Activated CD8-positive, alpha-beta T cell treated with anti-CD3 and anti-CD28 coated beads, Interleukin-2, amount 10 ng/mL, durations not matched to agents 7 days and 5 days (primary cell): Measurements from ENCODE around the gene TUBB2A. TPM values are rescaled to one million over a fixed set of nuclear protein-coding genes. Genes with fewer than 3 reads are reported as not detected.
"Not testable (repeated sequence)": the region's sequence is repeated elsewhere in the genome, so short reads cannot be mapped to it uniquely, and the experiment has no call there.

Source experiments
- ATAC-seq: fragments of 150-1000 bp; cut with Tn5 transposase; one replicate; pipeline ENCODE4 v1.10.0; 2021; ENCODE audit warnings: moderate library complexity
- CTCF ChIA-PET: fragments of 350-600 bp; sonication (Branson Sonifier 250); formaldehyde crosslinking; loops from one replicate; lab custom pipeline; 2021; ENCODE audit warnings: antibody characterized with exemption; lab: Charles Lee
- POLR2A ChIA-PET: fragments of 350-600 bp; sonication (Branson Sonifier 250); formaldehyde crosslinking; loops from one replicate; lab custom pipeline; 2021; ENCODE audit warnings: antibody characterized with exemption; lab: Charles Lee
- DNase-seq: peaks from one replicate; pipeline ENCODE4 v3.0.0-alpha.2; 2020
- H3K27ac Mint-ChIP-seq: one replicate; pipeline ENCODE4 v1.8.0; 2021; ENCODE audit warnings: mild to moderate bottlenecking, mixed read lengths
- H3K27me3 Mint-ChIP-seq: one replicate; pipeline ENCODE4 v1.8.0; 2021; ENCODE audit warnings: low read depth, mixed read lengths
- H3K36me3 Mint-ChIP-seq: one replicate; pipeline ENCODE4 v1.8.0; 2021; ENCODE audit warnings: low read depth, mixed read lengths
- H3K4me1 Mint-ChIP-seq: one replicate; pipeline ENCODE4 v1.8.0; 2021; ENCODE audit warnings: low read depth, mixed read lengths
- H3K4me3 Mint-ChIP-seq: one replicate; pipeline ENCODE4 v1.8.0; 2021; ENCODE audit warnings: mild to moderate bottlenecking, mixed read lengths
- H3K9me3 Mint-ChIP-seq: one replicate; pipeline ENCODE4 v1.8.0; 2022; ENCODE audit warnings: mixed read lengths; ENCODE audit not compliant: insufficient read depth
- total RNA-seq, 2 experiments: library from RNA; stranded (reverse); gene quantifications; one replicate each; pipeline ENCODE4 v1.2.3, GENCODE V29; 2021

TUBB2A gene
- total RNA-seq, 2 experiments from 2014 or later = 2.7 to 3.5 TPM

GRCh38 chr6:3163248-3163594 lies 5.9 kb upstream of the TUBB2A start:
- Mint-ChIP-seq H3K36me3 (no peaks in the 10 kb centered on the region), H3K27ac (peak overlapping the region; percentile 70), H3K27me3 (peaks cover 33% of the 10 kb centered on the region), H3K4me3 (peak overlapping the region; percentile 80), H3K9me3 (no peaks in the 10 kb centered on the region), H3K4me1 (peaks cover 27% of the 10 kb centered on the region)
- no peak for DNase-seq
- ChIA-PET POLR2A (interaction anchor here (1.0 kb wide), 1 partner anchor 99 kb away, joined by 3 read pairs; no protein-coding TSS in a partner anchor), CTCF (interaction anchor here (2.7 kb wide), 1 partner anchor 88 kb away, joined by 11 read pairs; no protein-coding TSS in a partner anchor)
- ATAC-seq = peak; percentile 5

GRCh38 chr6:3162565-3163247 lies 5.4 kb upstream of the TUBB2A start:
- ATAC-seq = peak; percentile 78
- peaks cover 29% of the 10 kb centered on the region for H3K4me1 Mint-ChIP-seq
- peak overlapping the region; percentile 70 for H3K27ac Mint-ChIP-seq

DNA sequence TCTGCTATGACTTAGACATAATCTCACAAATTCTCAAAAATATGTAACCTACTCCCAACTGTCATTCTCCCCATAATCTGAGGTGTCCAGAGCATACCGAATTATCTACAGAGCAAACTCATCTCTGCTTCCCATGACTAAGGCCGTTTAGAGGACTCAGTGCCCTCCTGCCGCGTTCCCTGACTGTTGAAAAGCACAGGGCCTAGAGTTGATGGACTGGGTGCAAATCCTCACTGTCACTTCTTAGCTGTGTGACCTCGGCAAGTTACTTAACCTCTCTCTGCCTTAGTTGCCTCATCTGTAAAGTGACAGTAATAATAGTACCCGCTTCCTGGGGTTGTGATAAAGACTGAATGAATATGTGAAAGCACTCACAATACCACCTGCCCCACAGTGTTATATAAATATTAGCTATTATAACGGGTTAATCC lies 4.7 kb upstream of the TUBB2A start:
- POLR2A ChIA-PET = no interaction called here
- Mint-ChIP-seq H3K27ac (no peak overlapping the region), H3K9me3 (no peaks in the 10 kb centered on the region), H3K27me3 (peaks cover 30% of the 10 kb centered on the region), H3K4me3 (peak overlapping the region; percentile 0), H3K36me3 (no peaks in the 10 kb centered on the region), H3K4me1 (peaks cover 29% of the 10 kb centered on the region)
- no peak for DNase-seq
- CTCF ChIA-PET = interaction anchor here (0.8 to 2.7 kb wide), 4 partner anchors 23 to 94 kb away, joined by 3 to 11 read pairs (median 3); no protein-coding TSS in a partner anchor
- no peak for ATAC-seq

More at GRCh38 chr6:3162565-3163247, 5.4 kb upstream of the TUBB2A start:
- no peaks in the 10 kb centered on the region for H3K36me3 Mint-ChIP-seq
- DNase-seq = peak; percentile 60
- no peaks in the 10 kb centered on the region for H3K9me3 Mint-ChIP-seq
- POLR2A ChIA-PET = interaction anchor here (1.0 kb wide), 1 partner anchor 99 kb away, joined by 3 read pairs; no protein-coding TSS in a partner anchor
- H3K27me3 Mint-ChIP-seq = peaks cover 33% of the 10 kb centered on the region
- peak overlapping the region; percentile 80 for H3K4me3 Mint-ChIP-seq
- CTCF ChIA-PET = interaction anchor here (0.8 to 2.7 kb wide), 4 partner anchors 24 to 95 kb away, joined by 3 to 11 read pairs (median 3); no protein-coding TSS in a partner anchor

DNA sequence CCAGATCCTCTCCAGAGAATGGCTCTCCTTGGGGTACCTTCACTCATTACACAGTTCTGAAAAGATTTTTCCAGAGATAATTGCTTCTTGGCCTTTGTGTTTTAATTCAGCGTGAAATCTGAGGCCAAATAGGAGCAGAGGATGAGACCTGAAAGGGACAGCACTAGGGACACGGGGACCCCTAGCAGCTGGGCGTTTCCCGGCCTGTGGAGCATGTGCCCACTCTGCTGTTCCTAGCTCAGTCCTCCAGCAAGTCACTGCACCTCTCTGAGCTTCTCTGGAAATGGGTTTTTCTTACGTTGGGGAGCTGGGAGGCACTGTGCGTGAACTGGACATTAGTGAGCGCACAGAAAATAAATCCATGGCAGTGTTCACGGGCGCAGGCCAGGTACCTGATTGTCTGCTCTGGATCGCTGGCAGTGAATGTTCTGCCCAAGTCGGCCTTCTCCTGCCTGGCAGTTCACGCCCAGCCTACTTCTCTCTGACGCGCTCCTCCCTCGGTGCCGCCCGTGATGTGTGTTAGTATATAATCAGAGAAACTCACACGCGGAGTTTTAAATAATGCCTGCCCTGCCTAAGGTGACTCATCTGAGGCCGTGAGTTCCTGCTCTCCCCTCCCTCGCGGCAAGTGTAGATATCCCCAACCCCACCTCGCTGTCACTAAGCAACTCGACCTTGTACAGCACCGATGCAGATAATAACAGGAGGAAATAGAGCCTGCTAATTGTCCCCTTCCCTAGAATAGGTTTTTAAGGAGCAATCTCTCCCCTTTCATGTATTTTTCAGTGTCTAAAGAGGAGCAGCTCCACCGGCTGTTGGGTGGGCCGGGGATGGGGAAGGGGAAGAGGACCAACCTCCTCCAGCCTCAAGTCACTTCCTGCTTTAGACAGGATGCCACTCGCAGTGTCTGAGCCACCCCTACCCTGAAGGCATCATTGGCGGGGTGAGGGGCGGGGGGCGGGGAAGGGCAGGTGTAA lies 2.7 kb upstream of the TUBB2A start:
- Mint-ChIP-seq H3K27ac (peak overlapping the region; percentile 37), H3K27me3 (peaks cover 41% of the 10 kb centered on the region), H3K36me3 (no peaks in the 10 kb centered on the region), H3K4me1 (peaks cover 39% of the 10 kb centered on the region), H3K4me3 (peak overlapping the region; percentile 0), H3K9me3 (no peaks in the 10 kb centered on the region)
- CTCF ChIA-PET = no interaction called here
- POLR2A ChIA-PET = no interaction called here
- no peak for ATAC-seq
- DNase-seq = peak; percentile 51

DNA sequence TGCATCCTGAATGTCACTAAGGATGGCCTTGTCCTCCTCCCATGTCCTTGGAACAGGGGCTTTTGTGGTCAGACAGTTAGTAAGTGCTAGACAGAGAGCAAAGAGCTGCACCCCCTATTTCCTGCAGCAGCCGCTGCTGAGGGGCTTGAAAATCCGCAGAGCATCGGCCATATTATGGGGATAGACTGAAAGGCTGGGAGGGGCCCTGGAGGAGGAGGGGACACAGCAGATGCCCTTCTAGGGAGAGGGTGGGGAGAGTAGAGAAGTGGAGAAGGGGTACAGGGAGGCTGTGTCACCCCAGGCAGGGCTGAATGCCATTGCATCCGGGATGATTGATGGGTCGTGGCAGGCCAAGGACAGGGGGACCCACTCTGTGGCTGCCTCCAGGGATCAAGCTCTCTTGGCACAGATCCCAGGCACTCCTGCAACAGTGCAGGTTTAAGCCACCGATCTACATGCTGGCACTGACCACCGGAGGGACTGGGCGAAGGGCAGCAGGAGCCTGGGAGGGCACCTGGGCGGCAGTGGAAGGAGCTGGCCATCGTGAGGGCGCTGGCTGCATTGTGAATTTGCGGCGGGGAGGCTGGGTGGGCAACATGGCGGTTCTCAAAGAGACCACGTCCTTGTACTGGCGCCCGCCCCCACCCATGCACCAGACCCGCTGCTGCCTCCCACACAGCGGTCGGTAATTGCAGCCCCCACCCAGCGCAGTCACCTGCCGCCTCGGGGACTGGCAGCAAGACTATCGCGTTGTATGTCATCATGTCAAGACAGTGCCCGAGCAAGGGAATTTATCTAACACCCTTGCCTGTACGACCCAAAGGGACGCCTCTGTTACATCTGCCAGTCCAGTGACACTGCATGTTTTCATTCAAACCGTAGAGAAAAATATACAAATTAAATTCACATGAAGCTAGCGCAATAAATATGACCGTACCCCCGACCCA lies 887 bp downstream of the TUBB2A start:
- peak overlapping the region; percentile 82 for H3K4me3 Mint-ChIP-seq
- POLR2A ChIA-PET = interaction anchor here (0.7 kb wide), 2 partner anchors 9 to 167 kb away, joined by 3 to 4 read pairs; no protein-coding TSS in a partner anchor
- H3K27me3 Mint-ChIP-seq = peaks cover 34% of the 10 kb centered on the region
- not testable (repeated sequence) for H3K9me3 Mint-ChIP-seq, H3K36me3 Mint-ChIP-seq
- H3K27ac Mint-ChIP-seq = peak overlapping the region; percentile 75
- DNase-seq (peak; percentile 30), ATAC-seq (peak; percentile 21)
- H3K4me1 Mint-ChIP-seq = peaks cover 27% of the 10 kb centered on the region
- CTCF ChIA-PET = interaction anchor here (0.6 to 1.6 kb wide), 7 partner anchors 9 to 95 kb away, joined by 3 to 7 read pairs (median 4); no protein-coding TSS in a partner anchor

DNA sequence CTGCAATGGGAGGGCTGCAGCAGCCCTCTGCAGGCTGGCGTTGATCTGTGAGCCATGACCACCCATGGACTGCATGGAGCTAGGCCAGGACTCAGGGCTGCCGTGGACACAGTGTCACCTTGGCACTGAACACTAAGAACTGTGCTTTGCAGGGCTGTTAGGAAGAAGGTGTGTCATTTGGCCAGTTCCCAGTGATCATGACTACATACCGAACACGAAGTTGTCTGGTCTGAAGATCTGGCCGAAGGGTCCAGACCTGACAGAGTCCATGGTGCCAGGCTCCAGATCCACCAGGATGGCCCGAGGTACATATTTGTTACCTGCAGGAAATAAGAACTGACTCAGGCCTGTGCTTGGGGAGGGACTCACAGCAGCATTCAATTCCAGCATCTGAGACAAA lies 1.9 kb downstream of the TUBB2A start:
- Mint-ChIP-seq H3K4me1 (peaks cover 24% of the 10 kb centered on the region), H3K4me3 (peak overlapping the region; percentile 18), H3K27me3 (peaks cover 29% of the 10 kb centered on the region)
- ATAC-seq, H3K27ac Mint-ChIP-seq, POLR2A ChIA-PET, CTCF ChIA-PET, H3K9me3 Mint-ChIP-seq, DNase-seq, H3K36me3 Mint-ChIP-seq: not testable (repeated sequence)

DNA sequence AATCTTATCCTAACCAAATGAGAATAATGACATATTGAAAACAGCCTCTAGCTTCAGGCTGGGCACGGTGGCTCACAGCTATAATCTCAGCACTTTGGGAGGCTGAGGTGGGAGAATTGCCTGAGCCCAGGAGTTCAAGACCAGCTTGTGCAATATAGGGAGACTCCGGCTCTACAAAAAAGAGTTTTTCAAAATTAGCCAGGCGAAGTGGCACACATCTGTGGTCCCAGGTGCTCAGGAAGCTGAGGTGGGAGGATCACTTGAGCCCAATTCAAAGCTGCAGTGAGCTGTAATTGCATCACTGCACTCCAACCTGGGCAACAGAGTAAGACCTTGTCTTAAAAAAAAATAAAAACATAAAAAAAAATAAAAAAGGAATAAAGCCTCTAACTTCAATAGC lies 4.7 kb downstream of the TUBB2A start:
- POLR2A ChIA-PET = no interaction called here
- ATAC-seq (no peak), DNase-seq (no peak)
- Mint-ChIP-seq H3K27me3 (peaks cover 17% of the 10 kb centered on the region), H3K36me3 (no peaks in the 10 kb centered on the region), H3K27ac (no peak overlapping the region), H3K4me3 (no peak overlapping the region), H3K9me3 (no peaks in the 10 kb centered on the region), H3K4me1 (peaks cover 10% of the 10 kb centered on the region)
- CTCF ChIA-PET = no interaction called here

DNA sequence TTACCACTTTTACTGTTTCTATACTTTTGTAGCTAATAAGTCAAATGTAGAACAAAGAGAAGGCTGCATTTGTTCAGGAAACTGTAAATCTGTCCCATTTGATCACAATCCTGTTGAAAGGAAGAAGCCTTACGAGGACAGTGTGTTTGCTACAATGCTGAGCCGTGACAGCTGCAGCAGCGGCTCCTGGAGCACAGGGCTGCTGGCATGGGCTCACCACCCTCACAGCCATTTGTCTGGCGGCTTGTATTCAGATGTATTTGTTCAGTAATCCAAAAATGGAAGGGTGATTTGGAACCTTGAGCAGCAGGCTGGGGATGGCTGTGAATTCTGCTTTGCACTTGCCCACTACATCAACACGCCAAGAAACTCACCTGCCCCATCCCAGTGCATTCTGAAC lies 5.7 kb downstream of the TUBB2A start:
- no peaks in the 10 kb centered on the region for H3K9me3 Mint-ChIP-seq
- CTCF ChIA-PET = no interaction called here

DNA sequence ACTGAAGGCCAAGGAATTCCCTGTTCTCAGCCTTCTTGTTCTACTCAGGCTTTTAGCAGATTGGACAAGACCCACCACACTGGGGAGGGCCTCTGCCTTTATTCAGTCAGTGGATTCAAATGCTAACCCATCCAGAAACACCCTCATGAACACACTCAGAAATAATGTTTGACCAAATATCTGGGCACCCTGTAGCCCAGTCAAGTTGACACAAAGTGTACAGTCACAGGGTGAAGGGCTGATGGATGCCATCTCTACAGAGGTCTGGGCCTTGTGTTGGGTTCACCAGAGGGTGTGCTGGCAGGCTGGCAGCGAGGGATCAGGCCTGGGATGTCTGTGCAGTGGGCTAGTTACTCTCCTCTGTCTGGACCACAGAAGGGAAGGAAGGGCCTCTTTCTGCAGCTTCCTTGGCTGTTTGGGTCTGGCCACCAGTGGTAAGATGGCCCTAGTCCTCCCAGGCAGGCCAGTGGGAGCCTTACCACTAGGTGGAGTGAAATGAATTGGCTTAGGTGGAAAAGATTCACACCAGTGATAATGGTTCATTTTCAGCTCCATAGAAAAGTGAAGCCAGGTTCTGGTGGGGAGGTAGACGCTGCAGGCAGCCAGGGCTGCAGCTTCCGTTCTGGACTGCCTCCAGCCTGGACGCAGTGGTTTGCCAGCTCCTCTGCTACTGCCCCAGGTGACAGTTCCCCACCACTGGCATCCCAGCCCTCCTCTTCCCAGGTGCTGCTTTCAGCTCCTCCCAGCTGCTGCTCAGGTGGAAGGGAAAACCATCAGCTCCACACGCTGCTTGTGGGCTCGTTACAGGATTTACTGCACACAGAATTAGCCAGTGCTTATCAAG lies 9.2 kb downstream of the TUBB2A start:
- no peaks in the 10 kb centered on the region for H3K9me3 Mint-ChIP-seq
- ChIA-PET POLR2A (no interaction called here), CTCF (interaction anchor here (1.0 to 1.5 kb wide), 4 partner anchors 9 to 150 kb away, joined by 3 to 4 read pairs (median 3); partner anchors contain the start of gene TUBB2A)
- ATAC-seq = no peak
- H3K36me3 Mint-ChIP-seq = peaks cover 3% of the 10 kb centered on the region
- H3K4me1 Mint-ChIP-seq = peaks cover 6% of the 10 kb centered on the region
- H3K27ac Mint-ChIP-seq = no peak overlapping the region
- H3K4me3 Mint-ChIP-seq = no peak overlapping the region
- no peak for DNase-seq
- peaks cover 4% of the 10 kb centered on the region for H3K27me3 Mint-ChIP-seq

More for the DNA sequence above, 5.7 kb downstream of the TUBB2A start:
- no peak for DNase-seq
- Mint-ChIP-seq H3K4me3 (no peak overlapping the region), H3K27me3 (peaks cover 13% of the 10 kb centered on the region), H3K4me1 (peaks cover 7% of the 10 kb centered on the region), H3K27ac (no peak overlapping the region), H3K36me3 (peaks cover under 1% of the 10 kb centered on the region)
- POLR2A ChIA-PET = no interaction called here
- no peak for ATAC-seq

DNA sequence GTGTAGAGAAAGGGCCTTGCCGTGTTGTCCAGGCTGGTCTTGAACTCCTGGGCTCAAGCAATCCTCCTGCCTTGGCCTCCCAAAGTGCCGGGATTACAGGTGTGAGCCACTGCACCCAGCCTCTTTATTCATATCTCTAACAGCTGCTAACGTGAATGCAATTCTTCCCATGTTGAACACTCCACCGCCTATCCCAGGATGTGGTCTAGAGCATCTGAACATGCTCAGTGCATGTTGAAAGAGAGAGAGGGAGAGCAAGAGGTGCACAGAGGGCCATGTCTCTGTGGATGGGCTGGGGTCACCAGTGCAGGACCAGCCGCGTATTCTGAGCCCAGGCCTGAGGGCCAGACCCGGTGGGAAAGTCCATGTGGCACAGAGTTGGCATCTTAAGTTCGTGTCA lies 12.8 kb downstream of the TUBB2A start:
- DNase-seq = no peak
- Mint-ChIP-seq H3K27ac (no peak overlapping the region), H3K36me3 (peaks cover 3% of the 10 kb centered on the region), H3K9me3 (no peaks in the 10 kb centered on the region), H3K27me3 (no peaks in the 10 kb centered on the region), H3K4me1 (peaks cover 10% of the 10 kb centered on the region), H3K4me3 (no peak overlapping the region)
- CTCF ChIA-PET = no interaction called here
- no peak for ATAC-seq
- POLR2A ChIA-PET = no interaction called here
